Smooth muscle cell (in vitro differentiated cells): ENCODE results near the gene WNK1. TPM values are rescaled to one million over a fixed set of nuclear protein-coding genes. Genes with fewer than 3 reads are reported as not detected.

Source experiments
- DNase-seq: peaks from one replicate; lab custom pipeline; 2025; ENCODE audit not compliant: unreplicated experiment; lab: John Stamatoyannopoulos, UW
- H2AFZ ChIP-seq: fragments of 200-600 bp; sonication (generic); 2 replicates; pipeline ENCODE4 v1.6.0; 2016; ENCODE audit warnings: antibody characterized with exemption, low read depth, mild to moderate bottlenecking
- H3F3A ChIP-seq: fragments of 200-600 bp; sonication (generic); 2 replicates; pipeline ENCODE4 v1.6.0; 2017; ENCODE audit warnings: antibody characterized with exemption, low read depth
- H3K27ac ChIP-seq: fragments of 200-600 bp; sonication (generic); 2 replicates; pipeline ENCODE4 v1.5.1; 2016; ENCODE audit warnings: low read depth, mild to moderate bottlenecking
- H3K27me3 ChIP-seq: fragments of 200-600 bp; sonication (generic); 2 replicates; pipeline ENCODE4 v1.6.1; 2016; ENCODE audit warnings: low read depth, mild to moderate bottlenecking
- H3K36me3 ChIP-seq: fragments of 200-600 bp; sonication (generic); 2 replicates; pipeline ENCODE4 v1.5.1; 2016; ENCODE audit warnings: low read depth
- H3K4me1 ChIP-seq: fragments of 200-600 bp; sonication (generic); 2 replicates; pipeline ENCODE4 v1.5.1; 2016; ENCODE audit warnings: low read depth
- H3K4me2 ChIP-seq: fragments of 200-600 bp; sonication (generic); 2 replicates; pipeline ENCODE4 v1.6.0; 2016; ENCODE audit warnings: mild to moderate bottlenecking
- H3K4me3 ChIP-seq: fragments of 200-600 bp; sonication (generic); 2 replicates; pipeline ENCODE4 v1.5.1; 2016; ENCODE audit warnings: mild to moderate bottlenecking
- H3K79me2 ChIP-seq: fragments of 200-600 bp; sonication (generic); 2 replicates; pipeline ENCODE4 v1.6.0; 2016; ENCODE audit warnings: low read depth, mild to moderate bottlenecking
- H3K9ac ChIP-seq: fragments of 200-600 bp; sonication (generic); 2 replicates; pipeline ENCODE4 v1.6.0; 2016; ENCODE audit warnings: low read depth
- H3K9me3 ChIP-seq: fragments of 200-600 bp; sonication (generic); replicated peaks from 2 replicates; pipeline ENCODE4 v1.5.1; 2016; ENCODE audit warnings: low read depth
- H4K20me1 ChIP-seq: fragments of 200-600 bp; sonication (generic); 2 replicates; pipeline ENCODE4 v1.6.0; 2016; ENCODE audit warnings: low read depth
- CTCF ChIP-seq: fragments of 200-600 bp; sonication (generic); IDR thresholded peaks from 2 replicates; pipeline ENCODE4 v1.5.1; 2017; ENCODE audit warnings: borderline replicate concordance, mild to moderate bottlenecking, antibody characterized with exemption; ENCODE audit not compliant: insufficient read depth, poor library complexity, severe bottlenecking
- WGBS: methylation state at CpG from one replicate; pipeline ENCODE4 v1.1.7; 2016; ENCODE audit warnings: low lambda C conversion rate; 5-methylcytosine and 5-hydroxymethylcytosine counted together
- polyA plus RNA-seq: library from polyadenylated mRNA; unstranded; fragments of >200 nt; fragmentation: Nextera tagmentation; extraction: Ambion mirVana; gene quantifications from 2 replicates; pipeline ENCODE4 v1.2.1, GENCODE V29; 2016
- total RNA-seq: library from RNA; depleted of rRNA; stranded (reverse); fragments of >200 nt; gene quantifications from 2 replicates; pipeline ENCODE4 v1.2.3, GENCODE V29; 2014

The WNK1 gene
- total and polyA plus RNA-seq, 2 experiments from 2014 or later: 42.2 to 104 TPM

GRCh38 chr12:904010-904414, 151.6 kb downstream of the WNK1 start:
- DNase-seq: no peak
- no peak overlapping the region for H3K4me3 ChIP-seq
- H3K9ac ChIP-seq: no peak overlapping the region
- H3K27ac ChIP-seq: no peak overlapping the region
- H3K4me2 ChIP-seq: no peak overlapping the region
- H3F3A ChIP-seq: no peaks in the 10 kb centered on the region
- peaks cover 37% of the 10 kb centered on the region for H3K36me3 ChIP-seq
- H3K79me2 ChIP-seq: peaks cover 19% of the 10 kb centered on the region
- H4K20me1 ChIP-seq: peaks cover 37% of the 10 kb centered on the region
- WGBS: 83% methylated on average over 5 of the region's 5 CpGs
- no peaks in the 10 kb centered on the region for H3K9me3 ChIP-seq
- no peaks in the 10 kb centered on the region for H3K27me3 ChIP-seq
- H2AFZ ChIP-seq: no peak overlapping the region
- no peak for TF ChIP-seq CTCF
- H3K4me1 ChIP-seq: no peaks in the 10 kb centered on the region

- peaks cover 3% of the 10 kb centered on the region for H3F3A ChIP-seq
- no peak overlapping the region for H3K4me2 ChIP-seq
- no peak overlapping the region for H3K27ac ChIP-seq
- no peaks in the 10 kb centered on the region for H3K4me1 ChIP-seq
- 96% methylated on average over 9 of the region's 9 CpGs for WGBS
- H3K9me3 ChIP-seq: no peaks in the 10 kb centered on the region
- no peak overlapping the region for H2AFZ ChIP-seq
- no peak overlapping the region for H3K4me3 ChIP-seq
- no peaks in the 10 kb centered on the region for H3K27me3 ChIP-seq
- peaks cover 19% of the 10 kb centered on the region for H3K79me2 ChIP-seq
- peaks cover 35% of the 10 kb centered on the region for H3K36me3 ChIP-seq
- no peak for DNase-seq
- no peak for TF ChIP-seq CTCF
- H4K20me1 ChIP-seq: peaks cover 37% of the 10 kb centered on the region
- no peak overlapping the region for H3K9ac ChIP-seq
These were observed 153.1 kb downstream of the WNK1 start for GRCh38 chr12:905261-906031.

- H4K20me1 ChIP-seq: peaks cover 37% of the 10 kb centered on the region
- H3K27me3 ChIP-seq: no peaks in the 10 kb centered on the region
- H3K4me2 ChIP-seq: no peak overlapping the region
- H3K4me1 ChIP-seq: no peaks in the 10 kb centered on the region
- peaks cover 34% of the 10 kb centered on the region for H3K36me3 ChIP-seq
- H3F3A ChIP-seq: peaks cover 3% of the 10 kb centered on the region
- no peak for TF ChIP-seq CTCF
- H2AFZ ChIP-seq: no peak overlapping the region
- no peaks in the 10 kb centered on the region for H3K9me3 ChIP-seq
- H3K27ac ChIP-seq: no peak overlapping the region
- DNase-seq: no peak
- no peak overlapping the region for H3K4me3 ChIP-seq
- peaks cover 16% of the 10 kb centered on the region for H3K79me2 ChIP-seq
- no peak overlapping the region for H3K9ac ChIP-seq
- 95% methylated on average over 10 of the region's 10 CpGs for WGBS
These were observed 153.7 kb downstream of the WNK1 start for GRCh38 chr12:906062-906585.
